ENCODE measurements around the gene ZNF343. TPM values are rescaled to one million over a fixed set of nuclear protein-coding genes. Genes with fewer than 3 reads are reported as not detected.

ZNF343 gene
- total RNA-seq, 1 experiment from 2014 or later: 6.9 TPM

DNA sequence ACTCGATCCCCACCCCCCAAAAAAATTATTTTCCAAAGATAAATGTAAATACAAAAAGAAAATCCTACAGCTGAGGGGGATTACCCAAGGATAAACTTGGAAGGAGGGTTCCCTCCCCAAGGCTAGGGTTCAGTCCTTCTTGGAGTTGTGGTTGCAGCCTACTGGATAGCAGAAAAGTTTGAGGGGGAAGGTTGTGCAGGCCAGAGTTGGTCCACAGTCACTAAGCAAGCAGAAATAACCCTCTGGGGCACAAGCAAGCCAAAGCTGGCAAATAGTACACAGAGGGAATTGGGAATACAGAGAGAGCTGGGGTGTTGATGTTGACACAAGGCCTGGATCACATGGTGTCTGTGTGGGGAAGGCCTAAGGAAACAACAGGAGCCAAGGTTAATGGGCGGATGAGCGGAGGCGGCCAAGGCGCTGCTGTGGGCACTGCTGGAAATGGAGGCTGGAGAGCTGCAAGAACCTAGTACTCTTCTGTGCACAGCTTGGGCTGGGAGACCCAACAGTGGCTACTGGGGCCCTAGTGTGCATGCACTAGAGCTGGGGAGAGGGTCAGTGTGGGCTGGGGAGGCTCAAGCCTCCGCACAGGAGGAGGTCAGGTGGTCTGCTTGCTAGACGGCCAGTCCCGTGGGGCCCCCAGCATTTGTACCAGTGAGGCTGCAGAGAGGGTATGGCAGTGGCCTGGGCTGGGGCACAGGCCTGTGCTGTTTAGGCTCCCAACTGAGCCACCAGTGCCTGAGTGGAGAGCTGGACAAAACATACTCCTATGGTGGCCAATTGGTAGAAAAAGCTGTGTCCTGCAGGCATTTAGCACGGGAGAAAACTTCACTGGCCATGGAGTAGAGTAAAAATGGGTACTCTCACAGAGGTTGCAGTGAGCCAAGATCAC, 32.6 kb downstream of the ZNF343 start:
- Histone ChIP-seq H3K9me3 (replicated peaks) (no peaks in the 10 kb centered on the region), H3K27ac (no peak overlapping the region), H3K4me3 (no peak overlapping the region), H3K27me3 (replicated peaks) (no peaks in the 10 kb centered on the region), H3K36me3 (0 out of 2 replicates have a peak, but pooled peaks cover 4% of the 10 kb centered on the region), H3K4me1 (replicated peaks) (peaks cover 5% of the 10 kb centered on the region)
- no peak for DNase-seq (ENCODE audit: low read depth in 1 of 2, low spot score in 2 of 2)

DNA sequence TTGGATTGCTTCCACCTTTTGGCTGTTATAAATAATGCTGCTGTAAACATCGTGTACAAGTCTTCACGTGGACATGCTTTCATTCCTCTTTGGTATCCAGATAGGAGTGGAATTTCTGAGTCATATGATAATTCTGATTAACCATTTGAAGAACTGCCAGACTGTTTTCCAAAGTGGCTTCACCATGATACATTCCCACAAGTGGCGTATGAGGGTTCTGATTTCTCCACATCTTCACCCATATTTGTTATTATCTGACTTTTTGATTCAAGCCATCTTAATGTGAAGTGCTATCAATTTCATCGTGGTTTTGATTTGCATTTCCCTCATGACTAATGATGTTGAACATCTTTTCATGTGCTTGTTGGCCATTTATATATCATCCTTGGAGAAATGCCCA, 35.2 kb downstream of the ZNF343 start:
- no peak for DNase-seq (ENCODE audit: low read depth in 1 of 2, low spot score in 2 of 2)
- Histone ChIP-seq H3K4me1 (replicated peaks) (peaks cover 16% of the 10 kb centered on the region), H3K27me3 (replicated peaks) (no peaks in the 10 kb centered on the region), H3K4me3 (no peak overlapping the region), H3K9me3 (replicated peaks) (no peaks in the 10 kb centered on the region), H3K27ac (no peak overlapping the region), H3K36me3 (peaks cover 19% of the 10 kb centered on the region)

DNA sequence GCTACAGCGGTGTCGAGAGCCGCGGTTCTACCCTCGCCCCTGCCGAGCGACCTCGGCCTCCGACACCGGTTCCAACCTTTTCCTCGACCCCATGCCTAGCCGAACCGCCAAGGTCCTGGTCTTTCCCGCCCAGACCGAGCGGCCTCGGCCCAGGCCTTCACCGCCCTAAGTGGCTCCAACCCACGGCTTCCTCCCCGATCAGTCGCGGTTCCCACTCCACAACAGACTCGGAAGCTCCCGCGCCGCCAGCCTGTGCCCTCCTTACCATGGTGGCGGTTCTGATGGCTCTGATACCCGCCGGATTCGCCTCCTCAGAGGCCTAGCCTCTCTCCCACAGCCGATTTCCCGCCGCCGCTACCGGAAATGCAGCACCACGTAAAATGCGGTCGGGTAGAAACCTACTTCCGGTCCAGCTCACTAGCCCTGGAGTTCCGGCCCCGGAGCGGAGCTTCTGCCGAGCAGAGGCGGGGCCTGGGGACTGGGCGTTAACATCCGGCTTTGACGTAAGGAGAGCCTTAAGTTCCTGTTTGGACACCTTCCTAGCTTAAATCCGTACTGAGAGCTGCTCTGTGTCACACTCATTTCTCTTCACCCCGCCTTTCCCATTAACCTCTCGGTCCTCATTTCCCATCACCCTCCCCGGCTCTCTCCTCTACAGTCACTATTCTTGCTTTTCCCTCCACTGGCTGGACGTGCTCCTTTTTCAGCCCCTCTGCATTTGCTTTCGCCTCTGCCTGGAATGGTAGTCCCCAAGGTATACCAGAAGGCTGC, 38.1 kb downstream of the ZNF343 start, which contains the start of gene SNRPB:
Gene SNRPB (minus strand): TSS at position 367 of the 771 bp plus-strand sequence. CDS start 99 bp downstream, at position 268.
- no peaks in the 10 kb centered on the region for H3K9me3 ChIP-seq (replicated peaks)
- peak; percentile 96 to 98 for DNase-seq (ENCODE audit: low read depth in 1 of 2, low spot score in 2 of 2)
- peak within 1 kb of the TSS; percentile 92 for H3K27ac ChIP-seq
- peaks cover 49% of the 10 kb centered on the region for H3K36me3 ChIP-seq
- H3K27me3 ChIP-seq (replicated peaks): no peaks in the 10 kb centered on the region
- H3K4me1 ChIP-seq (replicated peaks): peaks cover 19% of the 10 kb centered on the region
- peak within 1 kb of the TSS; percentile 71 for H3K4me3 ChIP-seq

DNA sequence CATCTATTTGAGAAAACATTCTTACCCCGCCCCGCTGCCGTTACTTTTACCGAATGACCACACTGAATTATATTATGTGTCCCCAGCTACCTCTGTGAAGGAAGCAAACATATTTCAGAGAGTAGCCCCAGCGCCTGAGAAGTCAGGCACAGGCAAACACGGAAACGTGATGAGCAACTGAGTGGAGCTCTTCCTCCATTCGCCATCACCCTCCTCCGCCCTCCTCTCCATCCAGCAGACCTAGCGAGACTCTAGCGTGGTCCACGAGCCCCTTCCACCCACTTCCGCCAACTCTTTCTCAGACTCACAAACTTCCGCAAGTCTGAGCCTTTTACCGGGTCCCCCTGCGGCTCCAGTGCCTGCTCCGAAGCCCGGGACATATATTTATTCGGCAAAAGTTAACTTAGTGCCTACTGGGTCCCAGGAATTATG, 38.7 kb downstream of the ZNF343 start:
- Histone ChIP-seq H3K27me3 (replicated peaks) (no peaks in the 10 kb centered on the region), H3K4me3 (peak overlapping the region; percentile 71), H3K36me3 (peaks cover 55% of the 10 kb centered on the region), H3K27ac (peak overlapping the region; percentile 92), H3K4me1 (replicated peaks) (peaks cover 19% of the 10 kb centered on the region), H3K9me3 (replicated peaks) (no peaks in the 10 kb centered on the region)
- peak; percentile 66 to 67 for DNase-seq (ENCODE audit: low read depth in 1 of 2, low spot score in 2 of 2)

DNA sequence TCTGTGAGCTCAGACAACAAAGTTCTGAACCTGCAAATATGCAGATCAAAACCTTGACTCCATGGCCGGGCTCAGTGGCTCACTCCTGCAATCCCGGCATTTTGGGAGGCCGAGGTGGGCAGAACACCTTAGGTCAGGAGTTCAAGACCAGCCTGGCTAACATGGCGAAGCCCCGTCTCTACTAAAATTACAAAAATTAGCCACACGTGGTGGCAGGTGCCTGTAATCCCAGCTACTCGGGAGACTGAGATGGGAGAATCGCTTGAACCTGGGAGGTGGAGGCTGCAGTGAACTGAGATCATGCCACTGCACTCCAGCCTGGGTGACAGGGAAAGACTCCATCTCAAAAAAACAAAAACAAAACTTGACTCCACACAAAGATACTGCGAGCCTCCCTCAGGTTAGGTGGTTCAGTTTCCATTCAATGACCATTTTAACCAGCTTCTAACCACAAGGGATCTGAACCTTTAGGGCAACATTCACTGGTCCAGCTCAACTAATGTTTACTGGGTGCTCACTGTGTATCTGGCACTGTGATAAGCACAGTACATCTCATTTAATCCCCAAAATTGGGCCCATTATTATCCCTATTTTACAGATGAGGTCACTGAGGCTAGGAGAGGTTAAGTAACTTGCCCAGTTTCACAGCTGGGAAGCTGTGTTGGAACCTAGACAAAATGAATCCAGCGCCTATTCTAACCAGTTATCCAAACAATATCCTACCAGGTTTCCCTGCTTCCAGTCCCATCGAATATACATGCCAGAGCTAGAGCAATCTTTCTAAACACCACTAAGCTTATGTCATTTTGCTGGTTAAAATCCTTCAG, 39.9 kb downstream of the ZNF343 start:
- peak overlapping the region; percentile 92; the same call in 1 of the 2 replicates for H3K27ac ChIP-seq
- DNase-seq (ENCODE audit: low read depth in 1 of 2, low spot score in 2 of 2): no peak
- H3K4me3 ChIP-seq: peak overlapping the region; percentile 71
- H3K9me3 ChIP-seq (replicated peaks): no peaks in the 10 kb centered on the region
- peaks cover 19% of the 10 kb centered on the region for H3K4me1 ChIP-seq (replicated peaks)
- H3K27me3 ChIP-seq (replicated peaks): no peaks in the 10 kb centered on the region
- H3K36me3 ChIP-seq: peaks cover 67% of the 10 kb centered on the region

DNA sequence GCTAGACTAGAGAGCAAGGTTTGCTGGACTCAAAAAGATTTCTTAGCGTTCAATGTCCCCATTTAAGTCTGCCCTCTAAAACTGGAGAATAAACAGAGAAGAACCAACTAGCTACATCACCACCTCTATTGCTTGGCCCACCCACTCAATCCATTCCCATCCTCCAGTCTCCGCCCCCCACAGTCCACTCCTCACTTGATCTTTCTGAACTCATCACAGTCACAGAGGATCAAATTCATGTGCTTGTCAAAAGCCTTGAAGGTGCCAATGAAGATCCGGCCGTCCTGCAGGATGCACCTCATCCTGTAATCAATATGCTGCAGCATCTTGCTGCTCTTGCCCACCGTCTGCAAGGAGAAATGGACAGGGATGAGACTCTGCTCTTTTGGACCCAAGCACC, 41.3 kb downstream of the ZNF343 start:
- H3K4me1 ChIP-seq (replicated peaks): peaks cover 14% of the 10 kb centered on the region
- H3K9me3 ChIP-seq (replicated peaks): no peaks in the 10 kb centered on the region
- H3K36me3 ChIP-seq: peaks cover 80% of the 10 kb centered on the region
- no peak overlapping the region for H3K27ac ChIP-seq
- no peaks in the 10 kb centered on the region for H3K27me3 ChIP-seq (replicated peaks)
- H3K4me3 ChIP-seq: no peak overlapping the region
- no peak for DNase-seq (ENCODE audit: low read depth in 1 of 2, low spot score in 2 of 2)

DNA sequence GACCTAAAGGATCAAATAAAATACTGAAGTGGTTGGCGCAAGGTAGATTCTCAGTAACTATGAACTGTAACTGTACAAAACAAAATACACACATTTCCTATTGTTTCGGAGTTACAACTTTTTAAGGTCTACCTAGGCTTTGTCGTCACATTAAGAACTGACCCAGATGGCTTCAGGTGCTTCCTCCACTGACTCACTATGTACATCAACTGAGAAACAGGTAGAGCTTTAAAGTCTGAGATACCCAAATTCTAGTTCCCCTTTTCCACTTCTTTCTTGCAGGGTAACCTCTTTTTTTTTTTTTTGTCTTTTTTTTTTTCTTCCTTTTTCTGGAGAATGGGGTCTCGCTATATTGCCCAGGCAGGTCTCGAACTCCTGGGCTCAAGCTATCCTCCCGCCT, 43.6 kb downstream of the ZNF343 start:
- no peak overlapping the region for H3K27ac ChIP-seq
- H3K27me3 ChIP-seq (replicated peaks): no peaks in the 10 kb centered on the region
- peaks cover 11% of the 10 kb centered on the region for H3K4me1 ChIP-seq (replicated peaks)
- peaks cover 100% of the 10 kb centered on the region for H3K36me3 ChIP-seq
- H3K4me3 ChIP-seq: no peak overlapping the region
- no peaks in the 10 kb centered on the region for H3K9me3 ChIP-seq (replicated peaks)
- no peak for DNase-seq (ENCODE audit: low read depth in 1 of 2, low spot score in 2 of 2)

DNA sequence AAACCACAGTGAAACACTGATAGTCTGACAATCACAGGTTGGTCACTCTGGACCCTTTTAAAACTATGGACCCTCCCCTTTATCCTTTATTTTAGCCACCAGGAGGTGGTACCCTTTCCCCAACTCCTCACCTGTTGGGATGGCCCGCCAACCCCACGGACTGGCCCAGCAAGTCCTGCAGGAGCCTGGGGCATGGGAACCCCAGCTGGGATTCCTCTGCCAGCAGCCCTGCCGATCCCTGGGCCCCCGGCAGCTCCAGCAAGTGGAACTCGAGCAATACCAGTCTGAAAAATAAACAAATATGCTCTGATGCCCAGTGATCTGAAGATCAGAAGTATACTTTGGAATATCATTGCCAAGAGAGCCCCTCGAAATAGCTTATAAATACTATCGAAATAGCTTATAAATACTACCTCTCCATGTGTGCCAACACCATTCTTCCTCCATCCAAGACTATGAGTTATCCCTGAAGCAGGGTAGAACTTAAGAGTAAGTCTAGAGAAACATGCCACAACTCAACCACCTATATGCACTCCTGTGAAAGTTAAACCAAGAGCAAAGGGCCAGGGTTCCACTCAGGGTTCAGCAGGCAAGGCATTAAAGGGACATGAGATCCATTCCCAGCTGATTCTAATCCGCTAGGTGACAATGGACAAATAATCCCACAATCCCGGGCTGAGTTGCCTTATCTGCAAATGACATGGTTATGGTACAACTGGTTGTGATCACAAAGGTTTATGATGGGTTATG, 44.9 kb downstream of the ZNF343 start:
- Histone ChIP-seq H3K36me3 (peaks cover 99% of the 10 kb centered on the region), H3K4me1 (replicated peaks) (peaks cover 6% of the 10 kb centered on the region), H3K9me3 (replicated peaks) (no peaks in the 10 kb centered on the region), H3K4me3 (no peak overlapping the region), H3K27me3 (replicated peaks) (no peaks in the 10 kb centered on the region), H3K27ac (no peak overlapping the region)
- no peak for DNase-seq (ENCODE audit: low read depth in 1 of 2, low spot score in 2 of 2)

DNA sequence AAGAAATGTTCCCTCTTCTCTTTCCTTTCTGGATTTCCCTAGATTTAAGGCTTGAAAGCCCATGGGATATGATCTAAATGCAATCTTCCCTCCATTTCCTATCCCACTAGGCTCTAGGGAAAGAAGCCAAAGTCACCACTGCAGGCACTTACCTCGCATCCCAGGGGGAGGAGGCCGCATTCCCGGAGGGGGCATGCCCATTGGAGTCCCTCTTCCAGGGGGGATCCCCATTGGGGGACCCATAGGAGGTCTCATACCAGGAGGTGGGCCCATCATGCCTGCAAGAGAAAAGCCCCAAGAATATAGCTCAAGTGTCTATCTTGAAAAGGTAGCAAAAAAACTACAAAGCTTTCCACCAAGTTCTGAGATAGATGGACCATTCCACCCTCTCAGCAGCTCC, 46.2 kb downstream of the ZNF343 start:
- Histone ChIP-seq H3K4me3 (no peak overlapping the region), H3K4me1 (replicated peaks) (no peaks in the 10 kb centered on the region), H3K27me3 (replicated peaks) (no peaks in the 10 kb centered on the region), H3K9me3 (replicated peaks) (no peaks in the 10 kb centered on the region), H3K27ac (no peak overlapping the region), H3K36me3 (peaks cover 94% of the 10 kb centered on the region)
- DNase-seq (ENCODE audit: low read depth in 1 of 2, low spot score in 2 of 2): no peak

DNA sequence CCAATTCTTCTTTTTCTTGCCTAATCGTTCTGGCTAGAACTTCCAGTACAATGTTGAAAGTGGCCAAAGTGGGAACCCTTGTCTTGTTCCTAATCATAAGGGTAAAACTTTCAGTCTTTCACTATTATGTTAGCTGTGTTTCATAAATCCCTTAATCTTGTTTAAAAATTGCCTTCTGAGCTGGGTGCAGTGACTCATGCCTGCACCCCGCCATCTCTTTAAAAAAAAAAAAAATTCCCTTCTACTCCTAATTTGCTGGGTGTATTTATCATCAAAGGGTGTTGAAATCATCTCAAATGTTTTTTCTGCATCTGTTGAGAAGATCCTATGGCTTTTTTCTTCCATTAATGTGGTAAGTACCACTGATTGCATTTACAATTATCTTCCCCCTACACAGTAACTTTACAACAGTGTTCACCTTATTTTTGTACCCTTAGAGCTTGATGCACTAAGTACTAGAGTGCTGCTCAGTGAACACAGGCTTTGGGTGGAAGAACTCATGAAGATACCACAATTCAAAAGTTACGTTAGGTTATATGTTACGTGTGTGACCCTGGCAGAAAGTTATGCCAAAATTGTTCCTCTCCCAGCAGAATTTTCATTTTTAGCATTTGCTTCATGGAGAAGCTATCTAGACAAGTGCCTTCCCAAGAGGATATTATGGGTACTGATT, 47.8 kb downstream of the ZNF343 start:
- Histone ChIP-seq H3K9me3 (replicated peaks) (no peaks in the 10 kb centered on the region), H3K36me3 (peaks cover 78% of the 10 kb centered on the region), H3K27me3 (replicated peaks) (no peaks in the 10 kb centered on the region), H3K27ac (no peak overlapping the region), H3K4me1 (replicated peaks) (no peaks in the 10 kb centered on the region), H3K4me3 (no peak overlapping the region)
- no peak for DNase-seq (ENCODE audit: low read depth in 1 of 2, low spot score in 2 of 2)

DNA sequence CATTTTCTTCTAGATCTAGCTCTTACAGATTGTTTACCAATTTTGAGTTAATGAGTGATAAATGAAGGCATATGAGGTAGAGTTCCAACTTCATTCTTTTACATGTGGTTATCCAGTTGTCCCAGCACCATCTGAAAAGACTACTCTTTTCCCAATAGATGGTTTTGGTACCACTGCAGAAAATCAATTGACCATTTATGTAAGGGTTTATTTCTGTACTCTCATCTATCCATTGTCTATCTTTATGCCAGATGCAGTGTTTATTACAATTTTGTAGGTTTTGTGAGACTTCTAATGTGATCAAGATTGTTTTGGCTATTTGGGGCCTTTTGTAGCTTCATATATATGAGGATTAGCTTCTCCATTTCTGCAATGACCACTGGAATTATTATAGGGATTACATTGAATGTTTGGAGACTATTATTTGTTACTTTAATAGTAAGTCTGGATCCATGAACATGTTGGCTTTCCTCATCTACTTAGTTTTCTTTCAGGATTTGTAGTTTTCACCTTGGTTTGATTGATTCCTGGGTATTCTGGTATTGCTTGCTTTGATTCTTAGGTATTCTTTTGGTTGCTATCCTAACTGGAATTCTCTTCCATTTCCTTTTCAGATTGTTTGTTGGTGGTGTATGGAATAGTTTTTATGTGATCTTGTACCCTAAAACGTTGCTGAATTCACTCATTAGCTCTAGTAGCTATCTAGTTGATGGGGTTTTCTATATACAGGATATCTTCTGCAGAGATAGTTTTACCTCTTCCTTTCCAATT, 48.5 kb downstream of the ZNF343 start:
- Histone ChIP-seq H3K4me3 (no peak overlapping the region), H3K36me3 (peaks cover 70% of the 10 kb centered on the region), H3K4me1 (replicated peaks) (no peaks in the 10 kb centered on the region), H3K9me3 (replicated peaks) (no peaks in the 10 kb centered on the region), H3K27ac (no peak overlapping the region), H3K27me3 (replicated peaks) (no peaks in the 10 kb centered on the region)
- no peak for DNase-seq (ENCODE audit: low read depth in 1 of 2, low spot score in 2 of 2)

DNA sequence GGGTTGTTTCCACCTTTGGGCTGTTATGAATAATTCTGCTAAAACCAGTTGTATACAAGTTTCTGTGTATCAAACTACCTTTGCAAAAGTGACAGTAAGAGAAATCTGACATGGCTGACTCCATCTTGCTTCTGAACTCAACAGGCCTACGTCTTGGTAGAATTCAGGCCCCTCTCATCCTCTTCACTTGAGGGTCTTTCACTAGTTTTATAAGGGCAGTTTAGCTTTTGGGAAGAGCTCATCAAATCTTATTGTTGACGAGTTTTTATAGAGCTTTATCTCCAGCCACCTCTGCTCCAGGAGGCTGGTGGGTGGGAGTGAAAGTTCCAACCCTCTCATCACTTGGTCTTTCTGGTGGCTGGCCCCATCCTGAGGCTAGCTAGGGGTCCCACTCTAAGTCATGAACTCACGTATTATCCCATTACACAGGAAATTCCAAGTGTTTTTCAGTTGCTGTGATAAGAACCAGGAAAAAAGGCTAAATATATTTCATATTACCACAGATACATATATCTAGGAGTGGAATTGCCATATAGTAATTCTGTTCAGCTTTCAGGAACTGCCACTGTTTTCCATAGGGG, 49.7 kb downstream of the ZNF343 start:
- no peaks in the 10 kb centered on the region for H3K4me1 ChIP-seq (replicated peaks)
- no peak for DNase-seq (ENCODE audit: low read depth in 1 of 2, low spot score in 2 of 2)

More for the DNA sequence above, 49.7 kb downstream of the ZNF343 start:
- no peak overlapping the region for H3K27ac ChIP-seq
- no peaks in the 10 kb centered on the region for H3K27me3 ChIP-seq (replicated peaks)
- no peaks in the 10 kb centered on the region for H3K9me3 ChIP-seq (replicated peaks)
- no peak overlapping the region for H3K4me3 ChIP-seq
- H3K36me3 ChIP-seq: peaks cover 59% of the 10 kb centered on the region
